GM21423 (cell line): ENCODE measurements around the gene AP1G2.

ENCODE experiments used
- ATAC-seq: cut with Tn5 transposase; IDR thresholded peaks from one replicate; pipeline ENCODE4 v1.9.1; 2021; ENCODE audit warnings: mild to moderate bottlenecking, moderate library complexity; ENCODE audit not compliant: unreplicated experiment

Gene AP1G2

GRCh38 chr14:23559010-23559925 lies 8.3 kb downstream of the AP1G2 start:
- ATAC-seq, result no peak

DNA sequence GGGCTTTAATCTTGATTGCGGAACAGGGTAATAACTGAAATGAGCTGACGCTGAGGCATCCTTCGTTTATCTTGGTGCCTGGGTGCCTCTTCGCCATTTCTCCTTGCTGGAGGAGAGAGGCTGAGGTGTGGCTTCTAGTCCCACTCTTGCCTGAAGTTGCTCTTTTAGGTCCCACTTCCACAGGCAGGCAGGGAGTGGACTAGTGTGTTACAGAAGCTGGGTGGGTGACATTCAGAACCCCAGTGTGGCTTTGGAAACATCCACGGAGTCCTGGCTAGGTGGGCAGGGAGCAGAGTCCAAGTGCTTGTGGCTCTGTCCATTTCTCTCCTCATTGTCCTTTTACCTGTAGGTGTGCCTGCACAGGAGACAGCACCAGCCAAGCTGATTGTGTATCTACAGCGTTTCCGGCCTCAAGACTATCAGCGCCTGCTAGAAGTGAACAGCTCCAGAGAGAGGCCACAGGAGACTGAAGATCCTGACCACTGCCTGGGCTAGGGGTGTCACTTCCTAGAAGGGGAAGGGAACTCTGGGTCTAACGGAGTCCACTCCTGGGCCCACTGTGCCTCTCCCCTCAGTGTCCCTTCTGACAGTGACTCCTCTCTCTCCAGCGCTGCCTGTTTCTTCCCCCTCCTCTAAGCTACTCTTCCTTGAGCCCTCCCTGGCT lies 9.1 kb downstream of the AP1G2 start:
- no peak for ATAC-seq

GRCh38 chr14:23557946-23558345 lies 9.6 kb downstream of the AP1G2 start:
- ATAC-seq, result no peak

GRCh38 chr14:23557521-23557920 lies 10.1 kb downstream of the AP1G2 start:
- ATAC-seq, result no peak

DNA sequence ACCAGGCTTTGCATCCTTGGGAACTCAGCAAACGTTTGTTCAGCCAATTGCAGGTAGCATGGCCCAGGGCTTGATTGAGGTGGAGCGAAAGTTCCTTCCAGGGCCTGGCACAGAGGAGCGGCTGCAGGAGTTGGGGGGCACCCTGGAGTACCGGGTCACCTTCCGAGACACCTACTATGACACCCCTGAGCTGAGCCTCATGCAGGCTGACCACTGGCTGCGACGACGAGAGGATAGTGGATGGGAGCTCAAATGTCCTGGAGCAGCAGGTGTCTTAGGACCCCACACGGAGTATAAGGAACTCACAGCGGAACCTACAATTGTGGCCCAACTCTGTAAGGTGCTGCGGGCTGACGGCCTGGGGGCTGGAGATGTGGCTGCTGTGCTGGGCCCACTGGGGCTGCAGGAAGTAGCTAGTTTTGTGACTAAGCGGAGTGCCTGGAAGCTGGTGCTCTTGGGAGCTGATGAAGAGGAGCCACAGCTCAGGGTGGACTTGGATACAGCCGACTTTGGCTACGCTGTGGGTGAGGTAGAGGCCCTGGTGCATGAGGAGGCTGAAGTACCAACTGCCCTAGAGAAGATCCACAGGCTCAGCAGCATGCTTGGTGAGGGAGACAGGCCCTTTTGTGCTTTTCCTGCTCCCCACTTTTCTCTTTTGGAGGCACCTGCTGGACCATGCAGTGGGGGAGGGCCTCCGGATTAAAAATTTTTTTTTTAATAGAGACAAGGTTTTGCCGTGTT lies 10.7 kb downstream of the AP1G2 start:
- ATAC-seq, result no peak

GRCh38 chr14:23555882-23556699 lies 11.5 kb downstream of the AP1G2 start, which contains the start of gene THTPA:
THTPA (plus strand) TSS chr14:23556271; CDS start chr14:23556758, 487 bp downstream.
- ATAC-seq, result peak; percentile 84

DNA sequence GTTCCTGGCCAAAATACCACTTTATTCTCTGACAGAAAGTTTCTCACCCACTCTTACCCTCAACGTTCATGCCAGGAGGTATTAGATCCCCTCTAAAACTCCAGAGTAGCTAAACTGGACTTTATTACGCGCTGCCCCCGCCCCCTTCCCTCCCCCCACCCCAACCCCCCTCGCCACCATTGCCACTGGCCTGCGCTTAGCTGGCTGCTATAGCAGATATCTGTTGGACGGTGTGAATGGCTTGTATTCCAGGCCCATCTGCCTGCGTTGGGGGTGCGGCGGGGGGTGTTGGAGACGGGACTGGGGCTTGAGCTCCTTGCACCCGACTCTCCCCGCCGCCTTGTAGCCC lies 12.1 kb downstream of the AP1G2 start:
- no peak for ATAC-seq

- ATAC-seq, result peak; percentile 43
Observed at GRCh38 chr14:23551266-23552028, 16.1 kb downstream of the AP1G2 start, which contains the start of gene ZFHX2. ZFHX2 (minus strand) TSS chr14:23551765; CDS start chr14:23535325, 16,440 bp downstream.

DNA sequence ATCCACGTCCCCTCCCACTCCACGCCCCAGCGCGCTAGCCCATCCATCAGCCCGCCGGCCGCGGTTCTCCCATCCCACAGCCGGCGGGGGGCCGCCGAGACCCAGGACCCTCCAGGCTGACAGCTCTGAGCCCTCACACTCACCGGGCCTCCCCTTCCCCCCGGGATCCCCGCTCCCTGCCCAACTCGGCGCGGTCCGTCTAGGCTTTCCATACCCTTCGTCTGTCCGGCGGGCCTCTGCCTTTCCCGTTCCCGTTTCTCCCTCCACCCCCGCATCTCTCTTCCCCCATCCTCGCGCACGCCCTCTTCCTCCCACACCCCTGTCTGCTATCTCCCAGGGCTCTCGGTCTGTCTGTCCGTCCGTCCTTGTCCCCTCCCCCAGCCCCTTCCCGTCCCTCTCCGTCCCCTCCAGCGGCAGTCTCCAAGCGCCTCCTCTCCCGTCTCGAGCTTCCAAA lies 16.8 kb downstream of the AP1G2 start:
- ATAC-seq, result no peak

DNA sequence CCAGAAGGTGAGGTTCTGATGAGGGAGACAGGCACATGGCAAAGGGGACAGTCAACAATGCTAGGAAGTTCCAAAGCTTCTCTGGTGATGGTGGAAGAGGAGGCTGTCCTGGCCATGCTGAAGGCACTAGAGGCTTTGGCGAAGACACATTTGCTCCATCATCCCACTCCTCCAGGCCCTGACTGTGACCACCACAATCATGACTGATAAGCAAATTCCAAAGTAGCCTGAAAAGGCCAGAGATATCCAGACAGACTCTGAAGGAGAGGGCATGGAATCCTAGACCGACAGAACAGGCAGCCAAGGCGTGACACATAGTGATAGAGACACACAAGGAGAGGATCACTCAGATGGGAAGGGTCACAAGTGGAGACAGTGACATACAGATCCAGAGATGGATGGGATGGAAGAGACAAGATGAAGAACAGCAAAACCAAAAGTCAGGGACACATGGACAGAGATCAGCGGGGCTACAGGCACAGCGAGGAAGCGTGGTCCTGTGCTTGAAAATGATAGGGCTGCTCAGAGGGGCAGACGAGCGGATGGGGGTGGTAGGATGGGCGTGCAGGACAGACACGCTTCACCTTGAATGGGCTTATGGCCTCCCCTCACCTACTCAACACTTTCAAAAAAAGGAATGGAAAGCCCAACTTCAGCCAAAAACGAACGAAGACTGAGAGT lies 17.3 kb downstream of the AP1G2 start:
- no peak for ATAC-seq

DNA sequence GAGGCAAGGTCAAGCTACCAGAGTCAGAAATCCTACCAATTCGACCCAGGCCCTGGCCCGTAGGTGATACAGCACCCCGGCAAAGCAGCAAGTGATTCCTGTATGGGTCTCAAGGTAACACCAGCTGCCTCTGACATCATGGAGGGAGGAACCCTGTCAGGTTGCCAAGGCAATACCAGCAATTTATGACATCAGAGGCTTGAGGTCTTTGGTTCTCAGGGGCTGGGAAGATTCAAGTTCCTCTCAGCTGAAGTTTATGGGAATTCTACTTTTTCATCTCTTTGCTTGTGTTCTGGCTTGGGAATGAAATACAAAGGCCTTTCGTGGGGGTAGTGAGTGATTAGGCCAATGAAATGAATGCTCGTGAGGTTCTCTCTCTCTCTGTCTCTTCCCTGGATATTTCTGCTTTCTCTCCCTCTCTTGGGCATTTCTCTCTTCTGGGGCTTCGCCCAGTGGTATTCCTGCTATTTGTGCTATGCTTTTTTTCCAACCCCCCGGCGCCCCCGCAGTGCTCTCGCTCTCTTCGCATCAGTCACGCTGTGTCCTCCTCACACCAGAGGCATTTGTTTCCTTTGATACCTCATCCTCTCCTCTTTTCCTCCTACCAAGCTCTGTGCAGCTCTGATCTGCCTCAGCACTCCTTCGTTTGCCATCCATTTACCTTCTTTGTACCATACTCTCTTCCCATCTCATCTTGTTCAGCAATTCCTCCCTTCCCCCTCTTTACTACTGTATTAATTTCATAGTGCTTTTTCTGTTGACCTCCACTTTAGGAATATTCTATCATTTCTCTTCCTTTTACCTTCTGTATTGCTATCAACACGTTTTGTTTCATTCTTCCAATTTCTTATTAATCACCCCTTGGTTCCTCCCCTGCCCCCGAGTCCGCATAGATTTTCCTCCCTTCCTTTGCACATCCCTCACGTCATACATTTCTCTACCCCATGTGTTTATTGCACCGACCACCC lies 19.0 kb downstream of the AP1G2 start:
- ATAC-seq, result no peak

DNA sequence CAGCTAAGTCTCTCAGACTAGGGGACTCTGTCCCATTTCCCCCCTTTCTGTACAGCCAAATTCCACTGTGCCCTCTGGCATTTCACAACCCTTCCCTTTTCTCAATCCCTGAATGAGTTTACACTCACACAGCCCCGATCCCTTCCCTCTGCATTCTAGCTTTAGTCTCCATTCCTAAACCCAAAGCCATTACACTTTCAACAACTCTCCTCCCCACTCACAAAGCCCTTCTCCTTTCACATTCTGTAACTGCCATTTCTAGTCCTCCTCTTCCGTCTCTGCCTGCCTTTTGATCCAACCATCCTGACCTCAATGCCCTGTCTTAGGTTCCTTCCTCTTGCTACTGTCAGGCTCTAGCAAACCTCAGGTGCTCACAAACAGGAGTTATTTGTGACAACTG lies 19.7 kb downstream of the AP1G2 start:
- no peak for ATAC-seq

GRCh38 chr14:23546450-23547035 lies 21.0 kb downstream of the AP1G2 start:
- ATAC-seq, result no peak

- ATAC-seq, result no peak
Observed at GRCh38 chr14:23545740-23546365, 21.7 kb downstream of the AP1G2 start.

DNA sequence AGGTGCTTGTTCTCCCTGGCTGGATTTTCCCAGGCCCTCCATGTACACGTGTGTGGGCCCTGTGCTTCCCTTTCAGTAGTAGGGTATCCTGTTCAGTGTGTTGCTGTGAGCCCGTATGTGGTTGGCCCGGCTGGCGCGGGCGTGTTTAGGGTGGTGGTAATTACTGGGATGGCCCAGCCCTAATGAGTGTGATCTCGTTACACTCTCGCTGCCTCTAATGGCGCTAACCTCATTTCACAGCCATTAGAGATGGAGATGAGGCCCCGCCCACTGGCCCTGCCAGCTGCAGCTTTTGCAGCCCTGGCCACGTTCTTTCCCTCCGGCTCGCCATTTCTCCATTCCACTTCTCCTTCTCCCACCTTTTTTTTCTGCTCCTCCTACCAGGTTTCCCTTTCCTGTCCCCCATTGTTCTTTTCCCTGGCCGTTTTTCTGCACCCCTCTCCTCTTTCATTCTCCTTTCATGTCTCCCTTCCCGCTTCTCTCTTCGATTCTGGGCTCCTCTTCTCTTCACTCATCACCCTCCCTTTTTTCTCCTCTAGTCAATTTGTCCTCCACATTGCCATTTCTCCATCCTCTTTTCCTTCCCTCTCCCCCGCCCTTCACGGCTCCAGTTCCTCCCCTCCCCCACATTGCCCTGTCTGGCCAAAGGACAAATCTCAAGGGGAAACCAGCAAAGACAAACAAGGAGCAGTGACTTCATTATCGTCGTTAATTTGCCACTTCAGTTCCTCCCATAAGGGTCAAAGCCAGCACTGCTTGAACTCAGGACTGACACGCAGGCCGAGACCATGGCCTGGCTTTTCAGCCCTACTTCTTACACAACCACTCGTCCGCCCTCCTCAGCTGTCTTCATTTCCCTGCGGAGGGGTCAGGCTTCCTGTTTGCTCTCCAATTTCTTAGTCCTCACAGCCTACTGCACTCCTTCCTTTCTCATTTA lies 22.8 kb downstream of the AP1G2 start:
- ATAC-seq, result no peak

DNA sequence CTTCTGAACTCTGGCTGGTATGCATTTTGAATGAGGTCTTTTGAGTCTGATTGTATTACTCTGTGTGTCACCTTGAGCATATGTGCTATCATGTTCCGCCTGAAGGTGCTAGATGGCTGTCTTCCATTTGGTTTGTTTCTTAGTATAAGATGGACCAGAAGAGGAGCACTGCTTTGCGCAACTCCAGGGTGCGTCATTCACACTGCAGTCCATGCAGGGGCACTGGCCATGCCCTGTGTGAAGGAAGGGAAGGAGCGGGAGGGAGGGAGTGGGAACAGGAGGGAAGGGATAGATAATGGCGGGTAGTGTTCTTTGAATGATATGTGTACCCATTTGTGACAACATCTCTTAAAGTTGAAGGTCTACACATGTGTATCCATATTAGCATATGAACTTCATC lies 24.2 kb downstream of the AP1G2 start:
- no peak for ATAC-seq
